ENCODE data around the gene YAP1.
A peak's percentile ranks its signal among the peaks of the same experiment; 100 is the strongest.

The YAP1 gene

GRCh38 chr11:102079625-102080024 is 30.6 kb upstream of the YAP1 start:
- no peak for TF ChIP-seq CTCF (conservative IDR thresholded peaks at IDR 0.05)
- no peak overlapping the region for H3K27ac ChIP-seq

- H3K27ac ChIP-seq, result no peak overlapping the region
- no peak for TF ChIP-seq CTCF (conservative IDR thresholded peaks at IDR 0.05)
Observed at GRCh38 chr11:102081313-102081712, 28.9 kb upstream of the YAP1 start.

GRCh38 chr11:102085864-102086551 is 24.2 kb upstream of the YAP1 start:
- H3K27ac ChIP-seq, result no peak overlapping the region
- no peak for TF ChIP-seq CTCF (conservative IDR thresholded peaks at IDR 0.05)

GRCh38 chr11:102097186-102097585 is 13.1 kb upstream of the YAP1 start:
- H3K27ac ChIP-seq, result no peak overlapping the region
- no peak for TF ChIP-seq CTCF (conservative IDR thresholded peaks at IDR 0.05)

GRCh38 chr11:102099755-102100154 is 10.5 kb upstream of the YAP1 start:
- TF ChIP-seq CTCF (conservative IDR thresholded peaks at IDR 0.05), result no peak
- H3K27ac ChIP-seq, result no peak overlapping the region

GRCh38 chr11:102108734-102109440 is 1.4 kb upstream of the YAP1 start:
- TF ChIP-seq CTCF (conservative IDR thresholded peaks at IDR 0.05), result no peak
- H3K27ac ChIP-seq, result peak overlapping the region; percentile 83; the same call in 1 of the 2 replicates

GRCh38 chr11:102110761-102111010 is 439 bp downstream of the YAP1 start:
- TF ChIP-seq CTCF (conservative IDR thresholded peaks at IDR 0.05), result no peak; the same call in 1 of the 2 replicates
- peak overlapping the region; percentile 83 for H3K27ac ChIP-seq

Data from VCaP (cell line).